Suprapubic skin (tissue), 4 donors: ENCODE measurements around the gene NR6A1.

Experiments used
- EP300 ChIP-seq: sonication (generic); formaldehyde crosslinking; IDR thresholded peaks from one replicate; pipeline ENCODE4 v1.6.1; 2017; ENCODE audit warnings: antibody characterized with exemption
- POLR2A ChIP-seq, 2 donors: fragments of 450-650 bp; IDR thresholded peaks; one replicate each; pipeline ENCODE4 v1.6.1; 2017; ENCODE audit warnings: antibody characterized with exemption in 2 of 2, mild to moderate bottlenecking in 2 of 2, moderate library complexity in 2 of 2
- POLR2AphosphoS5 ChIP-seq, 3 donors: sonication (generic); formaldehyde crosslinking; IDR thresholded peaks; one replicate each; pipeline ENCODE4 v1.6.1; 2017; ENCODE audit warnings: antibody characterized with exemption in 3 of 3
- TF ChIP-seq, protein P1 (sequence below), 2 donors: fragments of 200-600 bp in 1 of 2; fragments of 450-650 bp in 1 of 2; sonication (generic) in 1 of 2; IDR thresholded peaks; one replicate each; pipeline ENCODE4 v1.5.1; 2016 to 2019; ENCODE audit warnings: antibody characterized with exemption in 2 of 2, mild to moderate bottlenecking in 1 of 2, moderate library complexity in 1 of 2

DNA sequence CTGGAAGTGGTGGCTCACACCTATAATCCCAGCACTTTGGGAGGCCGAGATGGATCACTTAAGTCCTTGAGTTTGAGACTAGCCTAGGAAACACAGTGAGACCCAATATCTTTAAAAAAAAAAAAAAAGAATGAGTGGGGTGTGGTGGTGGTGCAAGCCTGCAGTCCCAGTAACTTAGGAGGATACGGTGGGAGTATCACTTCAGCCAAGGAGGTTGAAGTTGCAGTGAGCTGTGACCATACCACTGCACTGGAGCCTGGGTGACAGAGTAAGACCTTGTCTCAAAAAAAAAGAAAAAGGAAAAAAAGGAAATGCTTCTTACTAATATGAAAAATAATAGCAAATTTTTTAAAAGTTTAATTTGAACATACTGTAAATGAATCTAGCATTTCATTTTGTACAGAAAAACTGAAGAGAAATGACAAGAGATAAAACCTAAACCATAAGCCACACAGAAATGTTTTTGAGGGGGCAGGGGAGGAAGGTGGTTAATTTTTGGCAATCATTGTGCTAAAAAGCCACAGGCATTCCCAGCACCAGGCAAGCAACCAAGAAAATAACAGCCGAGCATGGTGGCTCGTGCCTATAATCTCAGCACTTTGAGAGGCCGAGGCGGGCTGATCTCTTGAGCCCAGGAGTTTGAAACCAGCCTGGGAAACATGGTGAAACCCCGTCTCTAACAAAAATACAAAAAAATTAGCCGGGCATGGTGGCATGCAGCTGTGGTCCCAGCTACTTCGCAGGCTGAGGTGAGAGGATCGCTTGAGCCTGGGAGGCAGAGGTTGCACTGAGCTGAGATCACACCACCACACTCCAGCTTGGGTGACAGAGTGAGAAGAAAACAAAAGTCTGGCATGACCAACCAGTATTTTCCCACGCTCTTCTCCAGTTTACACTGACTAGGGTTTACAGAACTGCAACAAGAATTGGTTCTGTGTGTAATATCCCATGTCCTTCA, 149.5 kb downstream of the NR6A1 start:
- no peak for TF ChIP-seq POLR2AphosphoS5 (IDR thresholded peaks at IDR 0.05)
- TF ChIP-seq, protein P1, sequence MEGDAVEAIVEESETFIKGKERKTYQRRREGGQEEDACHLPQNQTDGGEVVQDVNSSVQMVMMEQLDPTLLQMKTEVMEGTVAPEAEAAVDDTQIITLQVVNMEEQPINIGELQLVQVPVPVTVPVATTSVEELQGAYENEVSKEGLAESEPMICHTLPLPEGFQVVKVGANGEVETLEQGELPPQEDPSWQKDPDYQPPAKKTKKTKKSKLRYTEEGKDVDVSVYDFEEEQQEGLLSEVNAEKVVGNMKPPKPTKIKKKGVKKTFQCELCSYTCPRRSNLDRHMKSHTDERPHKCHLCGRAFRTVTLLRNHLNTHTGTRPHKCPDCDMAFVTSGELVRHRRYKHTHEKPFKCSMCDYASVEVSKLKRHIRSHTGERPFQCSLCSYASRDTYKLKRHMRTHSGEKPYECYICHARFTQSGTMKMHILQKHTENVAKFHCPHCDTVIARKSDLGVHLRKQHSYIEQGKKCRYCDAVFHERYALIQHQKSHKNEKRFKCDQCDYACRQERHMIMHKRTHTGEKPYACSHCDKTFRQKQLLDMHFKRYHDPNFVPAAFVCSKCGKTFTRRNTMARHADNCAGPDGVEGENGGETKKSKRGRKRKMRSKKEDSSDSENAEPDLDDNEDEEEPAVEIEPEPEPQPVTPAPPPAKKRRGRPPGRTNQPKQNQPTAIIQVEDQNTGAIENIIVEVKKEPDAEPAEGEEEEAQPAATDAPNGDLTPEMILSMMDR (IDR thresholded peaks at IDR 0.05), result no peak
- TF ChIP-seq EP300, result no peak
- TF ChIP-seq POLR2A (IDR thresholded peaks at IDR 0.05), result no peak
